HCT116 (cell line): ENCODE data around the gene GFER. TPM values are rescaled to one million over a fixed set of nuclear protein-coding genes. Genes with fewer than 3 reads are reported as not detected.

Experiments
- ATAC-seq: fragments of 200-7000 bp; cut with Tn5 transposase; 2 replicates; pipeline ENCODE4 v1.9.1; 2020; ENCODE audit warnings: mild to moderate bottlenecking, moderate library complexity
- BruUV-seq: library from RNA; stranded (reverse); fragments of 400-500 nt; replicated peaks from 2 replicates; lab custom pipeline; 2021; lab: Mats Ljungman, UMichigan
- CTCF ChIA-PET: fragments of 300-600 bp; sonication (Branson Sonifier 250); formaldehyde crosslinking; loops from one replicate; lab custom pipeline; 2021; ENCODE audit warnings: antibody characterized with exemption; lab: Charles Lee
- POLR2A ChIA-PET: fragments of 300-600, 350-600 bp; sonication (Branson Sonifier 250); formaldehyde crosslinking; loops from one replicate; lab custom pipeline; 2021; ENCODE audit warnings: antibody characterized with exemption; lab: Charles Lee
- RAD21 ChIA-PET, 2 experiments: fragments of 300-600 bp; sonication (Branson Sonifier 250); formaldehyde crosslinking; loops; one replicate each; lab custom pipeline; 2023; ENCODE audit warnings: low total read pairs in 2 of 2; ENCODE audit not compliant: uncharacterized antibody in 2 of 2, unreplicated experiment in 2 of 2, low non-redundant PET in 1 of 2; lab: Charles Lee
- DNase-seq: peaks from one replicate; pipeline ENCODE4 v3.0.0-alpha.2; 2010; ENCODE audit warnings: low read depth, low spot score
- H2AFZ ChIP-seq: fragments of 200-600 bp; shearing (Covaris generic), sonication (generic); 2 replicates; pipeline ENCODE4 v1.6.1; 2017; ENCODE audit warnings: low read depth, mixed run types, mixed read lengths, antibody characterized with exemption, low read length; ENCODE audit not compliant: poor library complexity, severe bottlenecking
- H3K27ac ChIP-seq: 2 replicates; pipeline ENCODE4 v1.5.1; 2012; ENCODE audit warnings: low read depth, low read length
- H3K27me3 ChIP-seq: fragments of 200-600 bp; sonication (generic); 2 replicates; pipeline ENCODE4 v1.6.1; 2016; ENCODE audit warnings: mixed run types, low read length, mixed read lengths; ENCODE audit not compliant: insufficient read depth
- H3K36me3 ChIP-seq, 2 experiments: fragments of 200-500 bp in 1 of 2; fragments of 200-600 bp in 1 of 2; sonication (Bioruptor generic) in 1 of 2; sonication (generic) in 1 of 2; 2 replicates each; pipeline versions ENCODE4 v1.5.1 to v1.6.1; 2014 to 2016; ENCODE audit warnings: low read length in 2 of 2, inconsistent platforms in 1 of 2, mixed read lengths in 1 of 2, mixed run types in 1 of 2; ENCODE audit not compliant: insufficient read depth in 2 of 2, control insufficient read depth in 1 of 2
- H3K4me1 ChIP-seq, 2 experiments: fragments of 200-600 bp in 1 of 2; sonication (generic) in 1 of 2; 2 replicates each; pipeline versions ENCODE4 v1.5.1 to v1.6.1; 2012 to 2017; ENCODE audit warnings: low read length in 2 of 2, inconsistent platforms in 1 of 2, mild to moderate bottlenecking in 1 of 2, mixed read lengths in 1 of 2, mixed run types in 1 of 2, moderate library complexity in 1 of 2; ENCODE audit not compliant: insufficient read depth in 2 of 2, control insufficient read depth in 1 of 2
- H3K4me2 ChIP-seq: fragments of 200-600 bp; sonication (generic); 2 replicates; pipeline ENCODE4 v1.6.1; 2017; ENCODE audit warnings: mixed run types, low read length, mixed read lengths
- H3K4me3 ChIP-seq, 2 experiments: fragments of 200-600 bp in 1 of 2; sonication (generic) in 1 of 2; replicated peaks in 1 of 2; 2 replicates each; pipeline ENCODE4 v1.5.1; 2011 to 2016; ENCODE audit warnings: low read length in 2 of 2, control low read depth in 1 of 2, low read depth in 1 of 2, mild to moderate bottlenecking in 1 of 2, mixed read lengths in 1 of 2, mixed run types in 1 of 2
- H3K79me2 ChIP-seq: fragments of 200-600 bp; sonication (generic); 2 replicates; pipeline ENCODE4 v1.6.1; 2017; ENCODE audit warnings: mild to moderate bottlenecking, mixed run types, low read length, moderate library complexity, mixed read lengths; ENCODE audit not compliant: insufficient read depth
- H3K9ac ChIP-seq: fragments of 200-600 bp; sonication (generic); 2 replicates; pipeline ENCODE4 v1.6.1; 2016; ENCODE audit warnings: low read length, mixed read lengths
- H3K9me2 ChIP-seq: fragments of 200-600 bp; sonication (generic), shearing (Covaris generic); 2 replicates; pipeline ENCODE4 v1.6.1; 2017; ENCODE audit warnings: mixed run types, mild to moderate bottlenecking, moderate library complexity; ENCODE audit not compliant: insufficient read depth
- H3K9me3 ChIP-seq, 2 experiments: fragments of 200-500 bp in 1 of 2; fragments of 200-600 bp in 1 of 2; sonication (Bioruptor generic) in 1 of 2; sonication (generic) in 1 of 2; 2 replicates each; pipeline ENCODE4 v1.6.1; 2014 to 2017; ENCODE audit warnings: low read length in 2 of 2, mixed read lengths in 2 of 2, inconsistent platforms in 1 of 2, low read depth in 1 of 2, mild to moderate bottlenecking in 1 of 2, mixed run types in 1 of 2, moderate library complexity in 1 of 2; ENCODE audit not compliant: control insufficient read depth in 1 of 2, insufficient read depth in 1 of 2
- H4K20me1 ChIP-seq: fragments of 200-600 bp; sonication (generic), shearing (Covaris generic); 2 replicates; pipeline ENCODE4 v1.6.1; 2017; ENCODE audit warnings: mixed run types, mild to moderate bottlenecking, moderate library complexity; ENCODE audit not compliant: insufficient read depth
- EZH2phosphoT487 ChIP-seq: fragments of 200-600 bp; IDR thresholded peaks from 2 replicates; pipeline ENCODE4 v1.6.1; 2018; ENCODE audit warnings: antibody characterized with exemption, borderline replicate concordance
- REST ChIP-seq: IDR thresholded peaks from 2 replicates; pipeline ENCODE4 v1.6.1; 2012; ENCODE audit warnings: low read depth
- SIN3A ChIP-seq: IDR thresholded peaks from 2 replicates; pipeline ENCODE4 v1.6.1; 2012; ENCODE audit warnings: low read depth
- intact Hi-C: fragments of 100-400 bp; cut with micrococcal nuclease; formaldehyde crosslinking; loops from 2 replicates; pipeline ENCODE4 v1.10.0; 2022
- total RNA-seq: library from RNA; stranded (reverse); gene quantifications from one replicate; pipeline ENCODE4 v1.2.1, GENCODE V29; 2021; ENCODE audit not compliant: unreplicated experiment

The GFER gene
- total RNA-seq, 1 experiment from 2014 or later = 47.3 TPM

- no peak for ATAC-seq
- ChIA-PET CTCF (interaction anchor here (1.2 kb wide), 1 partner anchor 22 kb away, joined by 3 read pairs; no protein-coding TSS in a partner anchor), RAD21 (no interaction called here)
Measured at GRCh38 chr16:1982013-1982433, 2.0 kb upstream of the GFER start.

More at GRCh38 chr16:1982013-1982433, 2.0 kb upstream of the GFER start:
- H3K27ac ChIP-seq = peak overlapping the region; percentile 24; the same call in 1 of the 2 replicates
- H2AFZ ChIP-seq = no peak overlapping the region
- H3K9me3 ChIP-seq = no peaks in the 10 kb centered on the region
- peak overlapping the region; percentile 36 for H3K9ac ChIP-seq
- peaks cover 49 to 76% of the 10 kb centered on the region in 2 experiments for H3K4me1 ChIP-seq
- H3K9me2 ChIP-seq = no peaks in the 10 kb centered on the region
- intact Hi-C loops = no loop called here
- no peaks in the 10 kb centered on the region for H3K27me3 ChIP-seq
- H3K79me2 ChIP-seq = peaks cover 20% of the 10 kb centered on the region
- peak overlapping the region; percentile 97 for H3K4me2 ChIP-seq
- POLR2A ChIA-PET = interaction anchor here (0.6 to 12.5 kb wide), 4 partner anchors 10 to 22 kb away, joined by 3 to 104 read pairs (median 4); partner anchors contain the start of genes RNF151, RPS2 and TBL3
- peaks cover 6 to 22% of the 10 kb centered on the region in 2 experiments; a peak in 2 of 4 replicates for H3K36me3 ChIP-seq
- no peak overlapping the region for H3K4me3 ChIP-seq
- BruUV-seq = no TSS peak
- no peaks in the 10 kb centered on the region for H4K20me1 ChIP-seq
- TF ChIP-seq SIN3A (no peak), REST (no peak), EZH2phosphoT487 (no peak)
- no peak for DNase-seq
